ENCODE results near the gene KRTAP5-8.

DNA sequence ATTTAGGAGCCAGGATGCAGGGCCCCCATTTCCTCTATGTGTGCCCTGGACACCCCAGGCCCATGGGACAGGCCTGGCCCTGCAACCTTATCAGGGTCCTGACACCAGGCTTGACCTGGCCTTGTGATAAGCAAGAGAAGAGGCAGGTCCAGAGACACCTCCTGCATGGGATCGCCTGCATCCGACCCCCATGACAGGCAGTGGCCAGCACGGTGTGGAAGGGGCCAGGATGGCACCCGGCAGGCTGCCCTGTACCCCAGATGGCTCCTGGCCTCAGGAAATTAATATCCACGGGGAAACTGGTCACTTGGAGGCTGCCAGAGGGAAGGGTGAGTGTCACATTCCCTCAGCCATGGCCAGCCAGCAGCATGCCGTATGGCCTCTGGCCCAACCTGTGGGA is 17.2 kb downstream of the KRTAP5-8 start:
- TF ChIP-seq POLR2A (IDR thresholded peaks at IDR 0.05; ENCODE audit: low read length) = no peak
- TF ChIP-seq GATA1 (IDR thresholded peaks at IDR 0.05; ENCODE audit: low read depth, low read length) = no peak
